IPS-11a (cell line): Measurements from ENCODE around the gene SRCAP.

ENCODE experiments used
- H3K4me3 ChIP-seq: one replicate; pipeline ENCODE4 v1.5.1; 2013; ENCODE audit warnings: low read depth, low read length, control low read depth

Gene SRCAP

DNA sequence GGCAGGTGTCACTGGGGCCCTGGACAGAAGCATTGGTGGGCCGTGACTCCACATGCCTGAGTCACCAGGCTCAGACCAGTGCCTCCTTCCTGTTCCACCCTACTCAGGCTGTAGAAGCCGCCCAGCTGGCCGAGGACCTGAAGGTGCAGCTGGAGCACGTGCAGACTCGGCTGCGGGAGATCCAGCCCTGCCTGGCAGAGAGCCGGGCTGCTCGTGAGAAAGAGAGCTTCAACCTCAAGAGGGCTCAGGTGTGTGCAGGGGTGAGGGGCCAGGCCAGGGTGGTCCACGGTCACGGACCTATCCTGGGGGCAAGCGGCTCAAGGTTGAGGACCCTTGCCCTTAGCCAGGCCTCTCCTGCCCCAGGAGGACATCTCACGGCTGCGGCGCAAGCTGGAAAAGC is 72.8 kb downstream of the SRCAP start:
- H3K4me3 ChIP-seq = no peak overlapping the region

DNA sequence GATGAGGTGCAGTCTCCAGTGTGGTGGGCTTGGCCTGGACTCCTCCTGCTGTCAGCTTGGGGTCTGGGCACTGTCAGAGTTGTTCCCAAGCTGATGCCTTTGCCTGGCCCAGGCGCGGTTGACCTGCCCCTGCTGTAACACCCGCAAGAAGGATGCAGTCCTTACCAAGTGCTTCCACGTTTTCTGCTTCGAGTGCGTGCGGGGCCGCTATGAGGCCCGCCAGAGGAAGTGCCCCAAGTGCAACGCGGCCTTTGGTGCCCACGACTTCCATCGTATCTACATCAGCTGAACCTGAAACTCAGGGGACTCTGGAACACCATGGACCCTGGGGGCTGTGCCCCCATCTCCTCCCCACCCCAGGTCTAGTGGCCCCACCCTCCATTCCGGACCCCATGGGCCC is 74.9 kb downstream of the SRCAP start:
- H3K4me3 ChIP-seq = no peak overlapping the region

DNA sequence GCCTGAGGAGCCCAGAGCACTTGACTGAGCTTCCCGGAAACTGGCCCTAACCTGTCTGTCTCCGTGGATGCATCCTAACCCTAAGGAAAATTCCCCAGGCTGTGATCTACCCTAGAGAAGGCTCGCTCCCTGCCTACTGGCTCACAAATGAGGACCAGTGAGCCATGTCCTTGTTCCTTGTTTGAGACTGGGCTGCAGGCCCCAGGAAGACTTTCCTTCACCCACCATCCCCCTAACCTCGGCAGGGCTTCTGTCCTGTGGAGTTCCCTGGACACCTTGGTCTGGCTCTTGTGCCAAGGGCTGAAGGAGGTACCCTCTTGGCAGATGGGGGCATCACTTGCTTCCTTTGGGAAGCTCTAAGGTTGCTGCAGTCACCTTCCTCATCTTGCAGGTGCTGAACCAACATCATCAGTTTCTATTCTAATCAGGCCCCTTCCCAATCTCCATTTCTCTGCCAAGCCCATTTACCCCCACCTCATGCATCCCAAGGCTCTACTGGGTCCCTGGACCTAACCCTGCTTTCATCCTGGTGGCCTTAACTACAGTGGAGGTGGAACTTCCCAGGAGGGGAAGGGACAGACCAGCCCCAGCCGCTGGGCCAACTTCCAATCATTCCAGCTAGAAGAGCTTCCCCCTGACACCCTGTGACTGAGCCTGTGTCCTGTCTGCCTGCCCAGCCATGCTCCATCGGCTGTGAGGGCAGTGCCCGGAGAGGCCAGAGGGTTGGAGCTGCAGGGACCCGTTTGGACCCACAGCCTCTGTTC is 75.6 kb downstream of the SRCAP start:
- no peak overlapping the region for H3K4me3 ChIP-seq

DNA sequence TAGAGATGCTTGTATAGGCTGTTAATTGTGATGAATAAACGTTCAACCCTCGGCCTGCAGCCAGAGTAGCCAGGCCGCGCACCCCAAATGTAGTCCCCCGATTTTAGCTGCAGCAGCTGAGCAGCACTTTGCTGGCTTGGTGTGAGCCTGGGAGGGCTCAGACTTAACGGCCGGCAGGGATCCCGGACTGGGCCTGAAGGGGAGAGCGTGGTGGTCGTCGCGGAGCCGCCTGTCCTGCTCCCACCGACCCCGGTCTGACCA is 76.1 kb downstream of the SRCAP start:
- peak overlapping the region; percentile 88 for H3K4me3 ChIP-seq

DNA sequence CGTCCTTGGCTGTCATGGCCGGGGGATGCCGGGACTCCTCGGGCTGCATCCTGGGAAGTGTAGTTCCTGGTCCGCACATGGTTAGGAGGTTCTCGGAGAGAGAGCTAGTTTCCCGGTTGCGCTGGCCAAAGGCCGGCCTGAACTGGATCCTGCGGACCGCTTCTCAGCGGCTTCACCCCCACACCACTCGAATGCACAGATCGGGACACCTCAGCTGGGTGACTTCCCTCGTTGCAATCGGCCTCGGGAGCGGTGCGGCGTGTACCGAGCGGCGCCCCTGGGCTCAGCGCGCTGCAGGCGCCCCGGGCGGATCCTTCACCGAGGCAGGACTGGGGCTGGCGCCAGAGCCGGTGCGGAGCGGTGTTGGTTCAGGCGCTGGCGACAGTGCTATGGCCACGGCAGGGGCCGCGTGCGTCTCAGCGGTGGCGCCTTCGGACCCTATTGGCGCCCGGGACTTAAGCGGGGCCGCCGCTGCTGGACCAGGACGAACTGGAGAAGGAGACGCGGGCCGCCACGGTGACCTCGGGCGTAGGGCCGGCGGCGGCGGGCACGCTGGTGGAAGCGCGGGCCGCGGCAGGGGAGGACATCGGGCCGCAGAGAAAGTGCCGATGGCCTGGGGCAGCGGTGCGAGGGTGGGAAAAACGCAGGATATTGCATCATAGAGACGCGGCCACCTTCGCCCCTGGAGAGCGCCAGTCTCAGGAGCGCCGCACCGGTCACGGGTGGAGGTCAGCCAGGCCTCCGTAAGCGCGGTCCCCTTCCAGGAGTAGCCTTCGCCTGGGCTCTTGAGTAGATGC is 76.6 kb downstream of the SRCAP start:
- H3K4me3 ChIP-seq = peak overlapping the region; percentile 88

DNA sequence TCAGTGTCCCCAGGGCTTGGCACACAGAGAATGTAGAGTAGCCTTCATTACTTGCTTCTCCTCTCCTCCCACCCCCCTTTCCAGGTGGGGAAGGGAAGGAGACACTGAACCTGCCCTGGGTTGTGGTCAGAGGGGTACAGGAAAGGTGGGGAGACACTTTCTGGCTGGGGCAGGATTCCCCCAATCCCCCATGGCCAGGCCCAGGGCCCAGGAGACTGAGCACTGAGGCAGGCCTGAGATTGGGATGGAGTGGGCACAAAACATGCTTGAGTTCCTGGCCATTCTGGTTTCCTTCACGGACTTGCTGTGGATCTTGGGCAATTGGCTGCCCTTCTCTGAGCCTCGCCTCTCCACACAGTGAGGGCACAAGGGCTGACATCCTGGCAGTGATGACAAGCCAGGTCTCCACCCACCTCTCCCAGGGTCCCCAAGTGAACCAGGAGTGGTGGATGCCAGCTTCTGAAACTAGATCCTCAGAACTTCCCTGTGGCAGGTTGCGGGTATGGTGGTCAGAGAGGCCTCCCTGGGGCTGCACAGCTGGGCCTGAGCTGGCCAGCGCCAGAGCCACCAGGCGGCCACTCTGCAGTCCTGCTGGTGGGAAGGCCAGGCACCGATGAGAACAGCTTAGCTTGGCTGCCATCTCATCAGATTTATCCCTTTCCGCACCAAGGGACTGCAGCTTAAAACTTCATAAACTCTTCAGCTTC is 78.8 kb downstream of the SRCAP start:
- H3K4me3 ChIP-seq = no peak overlapping the region

GRCh38 chr16:30778549-30779244 is 79.7 kb downstream of the SRCAP start:
- H3K4me3 ChIP-seq = no peak overlapping the region

GRCh38 chr16:30779596-30779995 is 80.6 kb downstream of the SRCAP start:
- H3K4me3 ChIP-seq = no peak overlapping the region

DNA sequence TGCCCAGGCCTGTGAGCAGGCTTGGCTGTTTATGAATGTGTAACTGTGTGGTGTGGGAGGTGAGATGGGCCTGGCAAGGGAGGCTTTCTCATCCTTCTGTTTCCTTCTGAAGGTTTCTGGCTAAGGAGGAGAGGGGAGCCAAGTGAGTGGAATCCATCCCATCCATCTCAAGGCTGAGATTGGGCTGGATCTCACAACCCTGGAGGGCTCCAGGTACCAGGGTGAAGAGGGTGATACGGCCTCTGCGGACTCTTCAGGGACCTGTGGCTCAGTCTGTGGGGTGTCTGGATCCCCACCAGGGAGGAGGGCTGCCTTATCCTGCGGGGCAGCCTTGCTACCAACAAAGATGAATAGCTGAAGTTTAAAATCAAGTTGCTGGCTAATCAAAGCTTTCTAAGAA is 81.0 kb downstream of the SRCAP start:
- no peak overlapping the region for H3K4me3 ChIP-seq

DNA sequence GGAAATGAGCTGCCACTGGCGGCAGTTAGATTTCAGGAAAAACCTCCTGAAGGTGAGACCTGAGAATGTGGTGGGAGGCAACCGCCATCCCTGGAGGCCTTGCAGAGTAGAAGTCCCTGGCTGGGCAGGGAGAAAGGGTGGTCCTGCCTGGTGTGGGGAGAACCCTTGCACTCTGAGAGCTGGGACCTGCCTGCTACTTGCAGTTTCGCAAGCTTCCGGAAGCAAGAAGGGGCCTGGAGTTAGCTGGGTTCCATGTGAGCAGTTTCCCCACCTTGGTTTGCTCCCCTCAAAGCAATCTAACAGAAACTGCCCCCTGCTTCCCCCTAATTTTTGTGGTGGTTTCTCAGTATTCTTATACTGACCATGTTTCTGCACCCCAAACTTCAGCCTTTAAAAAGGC is 81.6 kb downstream of the SRCAP start:
- no peak overlapping the region for H3K4me3 ChIP-seq

DNA sequence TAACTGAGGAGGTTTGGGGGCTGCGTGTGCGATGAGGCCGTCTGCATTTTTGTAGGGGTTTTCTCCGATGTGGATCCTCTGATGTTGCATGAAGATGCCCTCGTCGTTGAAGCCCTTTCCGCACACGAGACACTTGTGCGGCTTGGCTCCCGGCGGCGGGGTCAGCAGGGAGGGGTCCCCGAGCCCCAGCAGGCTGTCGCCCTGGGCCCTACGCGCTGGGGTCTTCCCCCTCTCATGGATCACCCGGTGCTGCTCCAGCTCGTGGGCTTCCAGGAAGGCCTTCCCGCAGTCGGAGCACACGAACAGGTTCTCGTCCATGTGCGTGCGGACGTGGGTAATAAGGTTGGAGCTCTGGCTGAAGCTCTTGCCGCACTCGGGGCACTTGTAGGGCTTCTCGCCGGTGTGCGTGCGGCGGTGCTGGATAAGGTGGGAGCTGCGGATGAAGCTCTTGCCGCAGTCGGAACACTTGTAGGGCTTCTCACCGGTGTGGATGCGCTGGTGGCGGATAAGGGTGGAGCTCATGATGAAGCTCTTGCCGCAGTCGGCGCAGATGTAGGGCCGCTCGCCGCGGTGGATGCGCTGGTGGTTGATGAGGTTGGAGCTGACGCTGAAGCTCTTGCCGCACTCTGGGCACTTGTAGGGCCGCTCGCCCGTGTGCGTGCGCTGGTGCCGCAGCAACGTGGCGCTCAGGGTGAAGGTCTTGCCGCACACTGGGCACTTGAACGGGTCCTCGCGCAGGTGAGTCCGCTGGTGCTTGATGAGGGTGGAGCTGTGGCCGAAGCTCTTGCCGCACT is 83.7 kb downstream of the SRCAP start:
- H3K4me3 ChIP-seq = no peak overlapping the region

DNA sequence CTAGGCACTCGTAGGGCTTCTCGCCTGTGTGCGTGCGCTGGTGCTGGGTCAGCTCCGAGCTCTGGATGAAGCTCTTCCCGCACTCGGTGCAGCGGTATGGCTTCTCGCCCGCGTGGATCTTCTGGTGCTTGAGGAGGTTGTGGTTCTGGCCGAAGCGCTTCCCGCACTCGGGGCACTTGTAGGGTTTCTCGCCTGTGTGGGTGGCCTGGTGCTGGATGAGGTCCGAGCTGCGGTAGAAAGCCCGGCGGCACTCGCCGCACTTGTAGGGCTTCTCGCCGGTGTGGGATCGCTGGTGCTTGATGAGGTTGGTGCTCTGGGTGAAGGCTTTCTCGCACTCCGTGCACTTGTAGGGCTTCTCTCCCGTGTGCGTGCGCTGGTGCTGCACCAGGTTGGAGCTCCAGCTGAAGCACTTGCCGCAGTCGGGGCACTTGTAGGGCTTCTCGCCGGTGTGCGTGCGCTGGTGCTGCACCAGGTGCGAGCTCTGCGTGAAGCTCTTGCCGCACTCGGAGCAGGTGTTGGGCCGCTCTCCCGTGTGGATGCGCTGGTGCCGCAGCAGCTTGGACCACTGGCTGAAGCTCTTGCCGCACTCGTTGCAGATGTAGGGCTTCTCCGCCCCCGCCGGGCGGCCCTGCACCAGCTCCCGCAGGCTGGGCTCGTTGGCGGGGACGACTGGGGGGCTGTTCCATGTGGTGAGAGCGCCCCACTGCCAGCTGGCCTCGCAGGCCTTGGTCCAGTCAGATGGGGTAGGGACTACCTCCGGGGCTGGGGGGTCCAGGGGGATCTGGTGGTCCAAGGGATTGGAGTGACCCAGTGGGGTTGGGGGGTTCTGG is 84.5 kb downstream of the SRCAP start:
- no peak overlapping the region for H3K4me3 ChIP-seq

DNA sequence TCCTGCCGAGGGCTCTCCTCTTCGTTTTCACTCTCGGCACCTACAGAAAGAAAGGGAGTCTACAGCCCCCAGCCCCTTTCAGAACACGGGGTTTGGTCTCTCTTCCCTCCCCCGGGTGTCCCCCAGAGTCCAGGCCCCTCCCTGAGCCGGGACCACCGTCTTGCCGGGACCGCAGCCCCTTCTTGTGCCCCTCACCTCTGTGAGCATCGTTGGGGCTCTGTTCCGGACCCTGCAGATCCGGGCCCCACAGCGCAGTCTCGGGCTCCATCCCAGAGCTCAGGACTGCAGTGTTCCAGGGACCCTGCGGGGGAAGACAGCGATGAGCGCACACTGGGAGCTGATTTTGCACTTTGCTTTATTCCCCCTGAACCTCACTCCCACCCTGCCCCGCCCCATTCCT is 85.2 kb downstream of the SRCAP start:
- H3K4me3 ChIP-seq = no peak overlapping the region

DNA sequence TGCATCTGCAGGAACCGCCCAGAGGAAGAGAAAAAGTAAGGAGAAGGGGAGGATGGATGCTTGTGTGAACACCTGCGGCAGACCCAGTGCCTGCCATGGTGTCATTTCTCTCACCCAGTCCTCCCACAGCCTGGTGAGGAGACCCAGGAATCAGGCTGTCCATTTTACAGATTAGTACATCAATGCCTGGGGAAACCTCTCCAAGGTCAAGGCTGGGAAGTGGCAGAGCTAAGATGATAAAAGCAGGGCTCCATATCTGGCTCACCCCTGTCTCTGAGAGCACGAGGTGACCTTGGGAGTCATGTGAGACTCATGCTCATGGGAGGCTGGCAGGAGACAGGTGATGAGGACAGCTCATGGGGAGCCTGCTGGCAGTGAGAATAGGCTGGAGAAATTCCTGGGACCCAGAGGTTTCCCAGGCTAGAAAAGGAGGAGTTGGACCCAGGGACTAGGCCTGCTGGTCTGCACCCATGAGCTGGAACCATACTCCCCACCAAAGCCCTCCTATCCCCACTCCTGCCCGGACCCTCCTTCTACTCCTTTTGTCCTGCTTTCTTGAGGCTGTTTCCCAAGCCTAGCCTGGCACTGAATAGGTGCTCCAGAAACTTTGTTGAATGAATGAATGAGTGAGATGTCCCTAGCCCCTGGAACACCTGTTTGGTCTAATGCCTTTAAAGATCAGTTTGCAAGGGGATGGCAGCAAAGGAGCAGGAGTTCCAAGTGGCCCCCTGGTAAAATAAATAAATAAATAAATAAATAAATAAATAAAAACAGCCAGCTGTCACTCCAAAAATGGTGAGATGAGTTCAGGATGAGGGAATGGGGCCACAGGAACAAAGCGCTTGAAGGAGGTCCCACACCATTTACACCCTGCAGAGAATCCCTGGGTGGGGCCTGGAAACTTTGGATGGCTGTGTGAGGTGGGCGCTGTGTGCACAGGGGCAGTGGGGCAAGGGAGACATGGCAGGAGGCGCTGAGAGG is 86.4 kb downstream of the SRCAP start:
- peak overlapping the region; percentile 47 for H3K4me3 ChIP-seq

DNA sequence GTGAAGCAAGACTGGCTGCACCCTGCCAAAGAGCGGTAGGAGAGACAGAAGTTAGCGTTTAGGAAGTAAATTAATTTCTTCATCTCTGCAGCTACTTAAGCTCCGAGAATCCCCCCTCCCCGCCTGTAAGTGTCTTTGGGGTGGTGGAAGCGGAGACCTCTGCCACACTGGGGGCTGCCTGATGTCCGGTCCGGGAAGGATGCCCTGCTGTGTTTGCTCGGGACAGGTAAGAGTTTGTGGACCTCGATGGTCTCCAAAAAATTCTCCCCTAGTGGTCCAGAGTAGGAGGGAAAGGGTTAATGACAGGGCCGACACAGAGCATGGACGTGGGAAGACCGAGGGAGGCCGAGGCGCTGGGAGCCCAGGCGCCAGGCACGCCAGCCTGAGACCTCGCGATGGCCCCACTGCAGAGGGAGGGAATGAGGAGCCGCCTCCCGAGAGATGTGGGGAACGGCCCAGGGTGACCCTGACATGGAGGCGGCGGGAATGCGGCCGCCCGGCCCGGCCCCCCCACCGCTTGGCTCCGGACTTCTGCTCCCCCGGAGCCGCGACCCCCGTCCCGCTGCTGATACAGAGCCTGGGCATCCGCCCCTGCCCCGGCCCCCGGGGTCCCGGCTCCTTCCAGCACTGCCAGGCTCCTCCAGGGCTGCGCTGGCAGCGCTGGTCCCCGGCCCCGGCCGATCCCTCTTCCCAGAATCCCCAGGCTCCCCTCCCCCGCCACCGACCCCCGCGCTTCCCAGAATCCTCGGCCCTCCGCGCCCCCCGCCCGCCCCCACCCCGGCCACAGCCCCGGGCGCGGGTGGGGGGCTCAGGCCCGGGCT is 87.4 kb downstream of the SRCAP start:
- H3K4me3 ChIP-seq = peak overlapping the region; percentile 83

DNA sequence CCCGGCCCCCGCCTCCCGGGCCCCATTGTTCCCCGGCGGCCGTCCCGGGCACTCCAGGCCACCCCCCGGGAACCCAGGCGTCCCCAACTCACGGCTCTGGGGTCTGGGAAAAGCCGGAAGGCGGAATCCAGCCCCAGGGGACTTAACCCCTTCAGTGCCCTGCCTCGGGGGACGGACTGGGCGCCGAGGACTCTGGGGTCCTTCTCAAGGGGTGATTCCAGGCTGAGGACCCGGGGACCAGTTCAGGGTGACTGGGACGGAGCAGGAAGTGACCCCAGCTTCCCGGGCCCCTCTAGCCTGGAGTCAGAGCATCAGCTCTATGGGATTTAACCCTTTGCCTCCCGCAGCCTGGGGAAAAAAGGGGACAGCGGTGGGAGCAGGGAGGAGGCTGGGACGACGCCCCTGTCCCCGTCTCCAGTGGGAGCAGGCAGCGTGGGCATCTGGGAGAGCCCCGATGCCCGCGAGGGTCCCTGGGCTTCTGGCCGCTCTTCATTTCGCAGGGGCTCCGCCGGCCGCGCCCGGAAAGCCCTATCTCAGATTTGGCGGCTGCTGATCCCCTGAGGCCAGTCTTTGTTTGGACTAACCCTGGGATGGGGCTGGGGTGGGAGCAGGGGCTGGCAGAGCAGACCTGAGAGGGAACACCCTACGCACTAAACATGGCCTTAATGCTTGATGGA is 88.1 kb downstream of the SRCAP start, which contains the start of gene ZNF629:
Gene ZNF629, minus strand, starts transcription at position 270 of the 677 bp plus-strand sequence. CDS start 2,723 bp downstream, outside the sequence.
- H3K4me3 ChIP-seq = peak within 1 kb of the TSS; percentile 83
